Measurements from ENCODE around the gene TMEM140. TPM values are rescaled to one million over a fixed set of nuclear protein-coding genes. Genes with fewer than 3 reads are reported as not detected.

Gene TMEM140
- polyA plus RNA-seq, 1 donor (not counting 4 experiments of a cell fraction or from before 2014, with no cell fraction given) = 0.17 TPM

GRCh38 chr7:135162382-135163001, 14.6 kb downstream of the TMEM140 start:
- DNase-seq (ENCODE audit: low read depth, low spot score) (no peak), FAIRE-seq (no peak)
- no peaks in the 10 kb centered on the region for H3K27me3 ChIP-seq (ENCODE audit: control insufficient read depth, extremely low read depth, insufficient read depth, low read length)
- no peaks in the 10 kb centered on the region for H3K9me3 ChIP-seq (ENCODE audit: control insufficient read depth, low read depth, low read length)
- H3K27ac ChIP-seq (ENCODE audit: control insufficient read depth, insufficient read depth, low read length) = no peak overlapping the region
- H3K36me3 ChIP-seq (ENCODE audit: control insufficient read depth in 2 of 2, extremely low read depth in 1 of 2, insufficient read depth in 2 of 2, low read length in 2 of 2) = peaks cover 20 to 22% of the 10 kb centered on the region in 2 experiments
- H3K4me1 ChIP-seq (ENCODE audit: control insufficient read depth, extremely low read depth, insufficient read depth, low read length) = peaks cover 7% of the 10 kb centered on the region
- no peak overlapping the region for H3K4me2 ChIP-seq (ENCODE audit: control insufficient read depth, extremely low read depth, insufficient read depth, low read depth, low read length)
- TF ChIP-seq, protein P1, sequence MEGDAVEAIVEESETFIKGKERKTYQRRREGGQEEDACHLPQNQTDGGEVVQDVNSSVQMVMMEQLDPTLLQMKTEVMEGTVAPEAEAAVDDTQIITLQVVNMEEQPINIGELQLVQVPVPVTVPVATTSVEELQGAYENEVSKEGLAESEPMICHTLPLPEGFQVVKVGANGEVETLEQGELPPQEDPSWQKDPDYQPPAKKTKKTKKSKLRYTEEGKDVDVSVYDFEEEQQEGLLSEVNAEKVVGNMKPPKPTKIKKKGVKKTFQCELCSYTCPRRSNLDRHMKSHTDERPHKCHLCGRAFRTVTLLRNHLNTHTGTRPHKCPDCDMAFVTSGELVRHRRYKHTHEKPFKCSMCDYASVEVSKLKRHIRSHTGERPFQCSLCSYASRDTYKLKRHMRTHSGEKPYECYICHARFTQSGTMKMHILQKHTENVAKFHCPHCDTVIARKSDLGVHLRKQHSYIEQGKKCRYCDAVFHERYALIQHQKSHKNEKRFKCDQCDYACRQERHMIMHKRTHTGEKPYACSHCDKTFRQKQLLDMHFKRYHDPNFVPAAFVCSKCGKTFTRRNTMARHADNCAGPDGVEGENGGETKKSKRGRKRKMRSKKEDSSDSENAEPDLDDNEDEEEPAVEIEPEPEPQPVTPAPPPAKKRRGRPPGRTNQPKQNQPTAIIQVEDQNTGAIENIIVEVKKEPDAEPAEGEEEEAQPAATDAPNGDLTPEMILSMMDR (optimal IDR thresholded peaks at IDR 0.05 in 1 of 3, IDR thresholded peaks at IDR 0.05 in 1 of 3, conservative IDR thresholded peaks at IDR 0.05 in 1 of 3; ENCODE audit: extremely low read depth in 1 of 3, insufficient read depth in 2 of 3, low read length in 3 of 3) = no peak
- TF ChIP-seq EZH2 (IDR thresholded peaks at IDR 0.05; ENCODE audit: low read length) = no peak
- H3K9me1 ChIP-seq (ENCODE audit: control insufficient read depth, extremely low read depth, insufficient read depth, low read length) = peaks cover 2% of the 10 kb centered on the region
- no peak overlapping the region for H2AFZ ChIP-seq (ENCODE audit: control insufficient read depth, low read length)
- no peak overlapping the region for H3K4me3 ChIP-seq (ENCODE audit: control insufficient read depth in 2 of 3, extremely low read depth in 1 of 3, insufficient read depth in 2 of 3, low read depth in 1 of 3, low read length in 3 of 3)
- dilution Hi-C loops (cut with MboI; ENCODE audit: extremely low pct_ligation_motif_present, low sequenced_read_pairs) = loop anchor here (25.0 kb wide), 1 partner anchor 175 kb away; the partner anchor contains the start of gene AGBL3
- H4K20me1 ChIP-seq (ENCODE audit: control insufficient read depth, extremely low read depth, insufficient read depth, low read length) = no peaks in the 10 kb centered on the region
- no peak overlapping the region for H3K9ac ChIP-seq (ENCODE audit: control insufficient read depth, extremely low read depth, insufficient read depth, low read length)
- H3K79me2 ChIP-seq (ENCODE audit: control insufficient read depth, insufficient read depth, low read length) = peaks cover 4% of the 10 kb centered on the region

DNA sequence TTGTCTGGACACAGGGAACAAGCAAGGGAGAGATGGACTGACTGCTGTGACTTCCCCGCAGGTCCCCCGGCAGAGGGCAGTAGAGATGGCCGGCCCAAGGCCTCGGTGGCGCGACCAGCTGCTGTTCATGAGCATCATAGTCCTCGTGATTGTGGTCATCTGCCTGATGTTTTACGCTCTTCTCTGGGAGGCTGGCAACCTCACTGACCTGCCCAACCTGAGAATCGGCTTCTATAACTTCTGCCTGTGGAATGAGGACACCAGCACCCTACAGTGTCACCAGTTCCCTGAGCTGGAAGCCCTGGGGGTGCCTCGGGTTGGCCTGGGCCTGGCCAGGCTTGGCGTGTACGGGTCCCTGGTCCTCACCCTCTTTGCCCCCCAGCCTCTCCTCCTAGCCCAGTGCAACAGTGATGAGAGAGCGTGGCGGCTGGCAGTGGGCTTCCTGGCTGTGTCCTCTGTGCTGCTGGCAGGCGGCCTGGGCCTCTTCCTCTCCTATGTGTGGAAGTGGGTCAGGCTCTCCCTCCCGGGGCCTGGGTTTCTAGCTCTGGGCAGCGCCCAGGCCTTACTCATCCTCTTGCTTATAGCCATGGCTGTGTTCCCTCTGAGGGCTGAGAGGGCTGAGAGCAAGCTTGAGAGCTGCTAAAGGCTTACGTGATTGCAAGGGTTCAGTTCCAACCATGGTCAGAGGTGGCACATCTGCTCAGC, 16.6 kb downstream of the TMEM140 start:
- H3K9ac ChIP-seq (ENCODE audit: control insufficient read depth, extremely low read depth, insufficient read depth, low read length) = no peak overlapping the region
- H3K27me3 ChIP-seq (ENCODE audit: control insufficient read depth, extremely low read depth, insufficient read depth, low read length) = no peaks in the 10 kb centered on the region
- H3K9me3 ChIP-seq (ENCODE audit: control insufficient read depth, low read depth, low read length) = no peaks in the 10 kb centered on the region
- no peak overlapping the region for H3K4me2 ChIP-seq (ENCODE audit: control insufficient read depth, extremely low read depth, insufficient read depth, low read depth, low read length)
- TF ChIP-seq EZH2 (IDR thresholded peaks at IDR 0.05; ENCODE audit: low read length) = no peak
- TF ChIP-seq, protein P1 (optimal IDR thresholded peaks at IDR 0.05 in 1 of 3, IDR thresholded peaks at IDR 0.05 in 1 of 3, conservative IDR thresholded peaks at IDR 0.05 in 1 of 3; ENCODE audit: extremely low read depth in 1 of 3, insufficient read depth in 2 of 3, low read length in 3 of 3) = no peak
- H3K9me1 ChIP-seq (ENCODE audit: control insufficient read depth, extremely low read depth, insufficient read depth, low read length) = peaks cover 5% of the 10 kb centered on the region
- FAIRE-seq (no peak), DNase-seq (ENCODE audit: low read depth, low spot score) (no peak)
- no peak overlapping the region for H2AFZ ChIP-seq (ENCODE audit: control insufficient read depth, low read length)
- H3K4me3 ChIP-seq (ENCODE audit: control insufficient read depth in 2 of 3, extremely low read depth in 1 of 3, insufficient read depth in 2 of 3, low read depth in 1 of 3, low read length in 3 of 3) = no peak overlapping the region
- no peaks in the 10 kb centered on the region for H4K20me1 ChIP-seq (ENCODE audit: control insufficient read depth, extremely low read depth, insufficient read depth, low read length)
- dilution Hi-C loops (cut with MboI; ENCODE audit: extremely low pct_ligation_motif_present, low sequenced_read_pairs) = loop anchor here (25.0 kb wide), 1 partner anchor 177 kb away; the partner anchor contains the start of gene AGBL3
- H3K36me3 ChIP-seq (ENCODE audit: control insufficient read depth in 2 of 2, extremely low read depth in 1 of 2, insufficient read depth in 2 of 2, low read length in 2 of 2) = peaks cover 27 to 33% of the 10 kb centered on the region in 2 experiments
- H3K4me1 ChIP-seq (ENCODE audit: control insufficient read depth, extremely low read depth, insufficient read depth, low read length) = peaks cover 20% of the 10 kb centered on the region
- no peak overlapping the region for H3K27ac ChIP-seq (ENCODE audit: control insufficient read depth, insufficient read depth, low read length)
- H3K79me2 ChIP-seq (ENCODE audit: control insufficient read depth, insufficient read depth, low read length) = peaks cover 19% of the 10 kb centered on the region
